Measurements from ENCODE around the gene SFMBT2.

Gene SFMBT2

GRCh38 chr10:7146189-7146588 lies 264.6 kb downstream of the SFMBT2 start:
- Histone ChIP-seq H3K27ac (ENCODE audit: low read length) (no peak overlapping the region), H3K36me3 (ENCODE audit: control insufficient read depth in 2 of 2, insufficient read depth in 2 of 2, low read length in 2 of 2) (no peaks in the 10 kb centered on the region), H3K4me3 (ENCODE audit: low read length in 2 of 2) (no peak overlapping the region), H3K9ac (ENCODE audit: low read length in 2 of 2) (no peak overlapping the region), H3K4me1 (ENCODE audit: control insufficient read depth, insufficient read depth, low read length) (no peaks in the 10 kb centered on the region), H3K27me3 (ENCODE audit: control insufficient read depth in 1 of 2, insufficient read depth in 2 of 2, low read length in 2 of 2) (peaks cover 0 to 3% of the 10 kb centered on the region in 2 donors), H3K9me3 (ENCODE audit: control insufficient read depth in 2 of 2, low read length in 2 of 2) (no peaks in the 10 kb centered on the region)

- Histone ChIP-seq H3K27me3 (ENCODE audit: control insufficient read depth in 1 of 2, insufficient read depth in 2 of 2, low read length in 2 of 2) (no peaks in the 10 kb centered on the region), H3K4me1 (ENCODE audit: control insufficient read depth, insufficient read depth, low read length) (no peaks in the 10 kb centered on the region), H3K27ac (ENCODE audit: low read length) (no peak overlapping the region), H3K9ac (ENCODE audit: low read length in 2 of 2) (no peak overlapping the region), H3K36me3 (ENCODE audit: control insufficient read depth in 2 of 2, insufficient read depth in 2 of 2, low read length in 2 of 2) (no peaks in the 10 kb centered on the region), H3K4me3 (ENCODE audit: low read length in 2 of 2) (no peak overlapping the region), H3K9me3 (ENCODE audit: control insufficient read depth in 2 of 2, low read length in 2 of 2) (peaks cover 0 to 4% of the 10 kb centered on the region in 2 donors)
These were observed 274.8 kb downstream of the SFMBT2 start for GRCh38 chr10:7136016-7136415.

DNA sequence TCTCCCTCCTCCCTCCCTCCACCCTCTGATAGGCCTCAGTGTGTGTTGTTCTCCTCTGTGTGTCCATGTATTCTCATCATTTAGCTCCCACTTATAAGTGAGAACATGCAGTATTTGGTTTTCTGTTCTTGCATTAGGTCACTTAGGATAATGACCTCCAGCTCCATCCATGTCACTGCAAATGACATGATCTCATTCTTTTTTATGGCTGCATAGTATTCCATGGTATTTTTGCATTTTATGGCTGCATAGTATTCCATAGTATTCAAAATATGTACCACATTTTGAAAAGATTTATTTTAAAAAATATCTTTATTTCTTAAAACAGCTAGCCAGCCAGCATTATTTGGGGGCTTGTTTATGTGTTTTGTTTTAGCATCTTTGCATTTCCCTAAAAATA lies 275.6 kb downstream of the SFMBT2 start:
- Histone ChIP-seq H3K27me3 (ENCODE audit: control insufficient read depth in 1 of 2, insufficient read depth in 2 of 2, low read length in 2 of 2) (peaks cover 0 to 3% of the 10 kb centered on the region in 2 donors), H3K27ac (ENCODE audit: low read length) (no peak overlapping the region), H3K36me3 (ENCODE audit: control insufficient read depth in 2 of 2, insufficient read depth in 2 of 2, low read length in 2 of 2) (no peaks in the 10 kb centered on the region), H3K4me1 (ENCODE audit: control insufficient read depth, insufficient read depth, low read length) (no peaks in the 10 kb centered on the region), H3K9me3 (ENCODE audit: control insufficient read depth in 2 of 2, low read length in 2 of 2) (peaks cover 2 to 4% of the 10 kb centered on the region in 2 donors), H3K4me3 (ENCODE audit: low read length in 2 of 2) (no peak overlapping the region), H3K9ac (ENCODE audit: low read length in 2 of 2) (no peak overlapping the region)

DNA sequence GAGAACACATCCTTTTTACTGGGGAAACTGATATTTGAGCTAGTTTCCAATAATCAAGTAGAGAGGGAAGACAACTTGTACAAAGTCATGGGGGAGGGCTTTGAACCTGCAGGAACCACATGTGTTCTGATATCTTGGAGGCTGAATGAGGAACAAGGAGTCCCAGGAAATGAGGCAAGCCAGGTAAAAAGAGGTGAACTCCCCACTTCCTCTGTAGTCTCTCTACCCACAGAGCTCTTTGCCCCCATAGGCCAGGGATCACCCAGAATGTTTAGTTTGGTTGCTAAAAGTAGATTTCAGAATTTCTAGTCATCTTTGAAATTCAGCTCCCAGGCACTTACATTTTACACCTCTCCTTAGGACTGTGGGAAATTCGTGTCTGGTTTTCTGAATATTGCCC lies 276.4 kb downstream of the SFMBT2 start:
- Histone ChIP-seq H3K27me3 (ENCODE audit: control insufficient read depth in 1 of 2, insufficient read depth in 2 of 2, low read length in 2 of 2) (peaks cover 0 to 3% of the 10 kb centered on the region in 2 donors), H3K4me3 (ENCODE audit: low read length in 2 of 2) (no peak overlapping the region), H3K9me3 (ENCODE audit: control insufficient read depth in 2 of 2, low read length in 2 of 2) (peaks cover 2 to 4% of the 10 kb centered on the region in 2 donors), H3K36me3 (ENCODE audit: control insufficient read depth in 2 of 2, insufficient read depth in 2 of 2, low read length in 2 of 2) (no peaks in the 10 kb centered on the region), H3K4me1 (ENCODE audit: control insufficient read depth, insufficient read depth, low read length) (no peaks in the 10 kb centered on the region), H3K9ac (ENCODE audit: low read length in 2 of 2) (no peak overlapping the region), H3K27ac (ENCODE audit: low read length) (no peak overlapping the region)

DNA sequence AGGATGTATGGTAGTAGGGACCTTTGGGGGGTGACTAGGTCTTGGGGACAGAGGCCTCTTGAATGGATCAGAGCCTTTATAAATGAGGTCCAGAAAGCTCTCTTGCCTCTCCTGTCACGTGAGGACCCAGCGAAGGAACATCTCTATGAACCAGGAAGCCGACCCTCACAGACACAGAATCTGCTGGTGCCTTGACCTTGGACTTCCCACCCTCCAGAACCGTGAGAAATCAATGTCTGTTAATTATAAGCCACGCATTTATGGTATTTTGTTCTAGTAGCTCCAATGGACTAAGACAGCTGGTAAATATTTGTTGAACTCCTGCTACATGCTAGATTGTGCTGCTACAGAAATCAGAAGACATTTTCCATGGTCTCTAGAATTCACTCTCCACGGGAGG lies 276.9 kb downstream of the SFMBT2 start:
- H3K9ac ChIP-seq (ENCODE audit: low read length in 2 of 2) = no peak overlapping the region
- peaks cover 0 to 3% of the 10 kb centered on the region in 2 donors for H3K27me3 ChIP-seq (ENCODE audit: control insufficient read depth in 1 of 2, insufficient read depth in 2 of 2, low read length in 2 of 2)
- H3K4me1 ChIP-seq (ENCODE audit: control insufficient read depth, insufficient read depth, low read length) = no peaks in the 10 kb centered on the region
- no peak overlapping the region for H3K27ac ChIP-seq (ENCODE audit: low read length)
- no peaks in the 10 kb centered on the region for H3K36me3 ChIP-seq (ENCODE audit: control insufficient read depth in 2 of 2, insufficient read depth in 2 of 2, low read length in 2 of 2)
- H3K9me3 ChIP-seq (ENCODE audit: control insufficient read depth in 2 of 2, low read length in 2 of 2) = peaks cover 2 to 4% of the 10 kb centered on the region in 2 donors
- no peak overlapping the region for H3K4me3 ChIP-seq (ENCODE audit: low read length in 2 of 2)

GRCh38 chr10:7133278-7133677 lies 277.6 kb downstream of the SFMBT2 start:
- Histone ChIP-seq H3K36me3 (ENCODE audit: control insufficient read depth in 2 of 2, insufficient read depth in 2 of 2, low read length in 2 of 2) (no peaks in the 10 kb centered on the region), H3K4me1 (ENCODE audit: control insufficient read depth, insufficient read depth, low read length) (no peaks in the 10 kb centered on the region), H3K9me3 (ENCODE audit: control insufficient read depth in 2 of 2, low read length in 2 of 2) (peaks cover 2 to 4% of the 10 kb centered on the region in 2 donors), H3K27ac (ENCODE audit: low read length) (no peak overlapping the region), H3K4me3 (ENCODE audit: low read length in 2 of 2) (no peak overlapping the region), H3K9ac (ENCODE audit: low read length in 2 of 2) (no peak overlapping the region), H3K27me3 (ENCODE audit: control insufficient read depth in 1 of 2, insufficient read depth in 2 of 2, low read length in 2 of 2) (peaks cover 0 to 3% of the 10 kb centered on the region in 2 donors)

- Histone ChIP-seq H3K4me3 (ENCODE audit: low read length in 2 of 2) (no peak overlapping the region), H3K9me3 (ENCODE audit: control insufficient read depth in 2 of 2, low read length in 2 of 2) (peaks cover 2 to 4% of the 10 kb centered on the region in 2 donors), H3K27me3 (ENCODE audit: control insufficient read depth in 1 of 2, insufficient read depth in 2 of 2, low read length in 2 of 2) (peaks cover 0 to 3% of the 10 kb centered on the region in 2 donors), H3K36me3 (ENCODE audit: control insufficient read depth in 2 of 2, insufficient read depth in 2 of 2, low read length in 2 of 2) (no peaks in the 10 kb centered on the region), H3K27ac (ENCODE audit: low read length) (no peak overlapping the region), H3K9ac (ENCODE audit: low read length in 2 of 2) (no peak overlapping the region), H3K4me1 (ENCODE audit: control insufficient read depth, insufficient read depth, low read length) (no peaks in the 10 kb centered on the region)
These were observed 280.5 kb downstream of the SFMBT2 start for GRCh38 chr10:7130191-7130911.

- Histone ChIP-seq H3K9me3 (ENCODE audit: control insufficient read depth in 2 of 2, low read length in 2 of 2) (no peaks in the 10 kb centered on the region), H3K9ac (ENCODE audit: low read length in 2 of 2) (no peak overlapping the region), H3K36me3 (ENCODE audit: control insufficient read depth in 2 of 2, insufficient read depth in 2 of 2, low read length in 2 of 2) (no peaks in the 10 kb centered on the region), H3K27ac (ENCODE audit: low read length) (no peak overlapping the region), H3K27me3 (ENCODE audit: control insufficient read depth in 1 of 2, insufficient read depth in 2 of 2, low read length in 2 of 2) (no peaks in the 10 kb centered on the region), H3K4me3 (ENCODE audit: low read length in 2 of 2) (no peak overlapping the region), H3K4me1 (ENCODE audit: control insufficient read depth, insufficient read depth, low read length) (no peaks in the 10 kb centered on the region)
These were observed 287.1 kb downstream of the SFMBT2 start for GRCh38 chr10:7123774-7124173.

DNA sequence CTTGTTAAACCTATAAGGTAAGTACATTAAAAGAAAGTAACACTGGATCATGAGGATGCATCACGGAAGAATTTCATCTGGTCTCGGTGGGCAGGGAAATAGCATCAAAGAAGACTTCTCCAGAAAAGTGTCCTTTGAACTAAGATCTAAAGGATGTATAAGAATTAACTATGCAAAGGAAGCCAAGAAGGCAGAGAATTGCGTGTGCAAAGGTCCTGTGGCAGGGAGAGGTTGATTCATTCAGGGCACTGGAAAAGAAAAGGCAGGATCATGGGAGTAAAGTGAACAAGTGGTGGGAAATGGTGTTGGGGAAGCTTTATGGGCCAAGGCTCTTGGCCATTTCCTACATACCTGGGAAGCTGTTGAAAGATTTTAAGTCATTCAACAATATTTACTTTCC lies 288.3 kb downstream of the SFMBT2 start:
- Histone ChIP-seq H3K4me1 (ENCODE audit: control insufficient read depth, insufficient read depth, low read length) (no peaks in the 10 kb centered on the region), H3K27me3 (ENCODE audit: control insufficient read depth in 1 of 2, insufficient read depth in 2 of 2, low read length in 2 of 2) (no peaks in the 10 kb centered on the region), H3K36me3 (ENCODE audit: control insufficient read depth in 2 of 2, insufficient read depth in 2 of 2, low read length in 2 of 2) (no peaks in the 10 kb centered on the region), H3K9ac (ENCODE audit: low read length in 2 of 2) (no peak overlapping the region), H3K4me3 (ENCODE audit: low read length in 2 of 2) (no peak overlapping the region), H3K27ac (ENCODE audit: low read length) (no peak overlapping the region), H3K9me3 (ENCODE audit: control insufficient read depth in 2 of 2, low read length in 2 of 2) (no peaks in the 10 kb centered on the region)

GRCh38 chr10:7121154-7121797 lies 289.6 kb downstream of the SFMBT2 start:
- Histone ChIP-seq H3K9me3 (ENCODE audit: control insufficient read depth in 2 of 2, low read length in 2 of 2) (no peaks in the 10 kb centered on the region), H3K27ac (ENCODE audit: low read length) (no peak overlapping the region), H3K4me1 (ENCODE audit: control insufficient read depth, insufficient read depth, low read length) (no peaks in the 10 kb centered on the region), H3K9ac (ENCODE audit: low read length in 2 of 2) (no peak overlapping the region), H3K36me3 (ENCODE audit: control insufficient read depth in 2 of 2, insufficient read depth in 2 of 2, low read length in 2 of 2) (no peaks in the 10 kb centered on the region), H3K4me3 (ENCODE audit: low read length in 2 of 2) (no peak overlapping the region), H3K27me3 (ENCODE audit: control insufficient read depth in 1 of 2, insufficient read depth in 2 of 2, low read length in 2 of 2) (no peaks in the 10 kb centered on the region)
